IPS DF 4.7 (cell line): ENCODE results near the gene KISS1R.

Source experiments
- DNase-seq: peaks from one replicate; pipeline ENCODE4 v3.0.0-alpha.2; 2013; ENCODE audit warnings: low spot score; ENCODE audit errors: extremely low read depth

Gene KISS1R

GRCh38 chr19:934865-935479 lies 17.8 kb downstream of the KISS1R start:
- DNase-seq: no peak

GRCh38 chr19:936175-936546 lies 19.0 kb downstream of the KISS1R start:
- no peak for DNase-seq

GRCh38 chr19:937259-937694 lies 20.1 kb downstream of the KISS1R start:
- no peak for DNase-seq

GRCh38 chr19:938233-938923 lies 21.2 kb downstream of the KISS1R start:
- DNase-seq: no peak

- DNase-seq: no peak
Measured at GRCh38 chr19:939439-939838, 22.3 kb downstream of the KISS1R start.

- no peak for DNase-seq
Measured at GRCh38 chr19:939922-940321, 22.8 kb downstream of the KISS1R start.

GRCh38 chr19:940591-941291 lies 23.6 kb downstream of the KISS1R start:
- DNase-seq: no peak

- no peak for DNase-seq
Measured at GRCh38 chr19:941292-942132, 24.4 kb downstream of the KISS1R start.

- DNase-seq: no peak
Measured at GRCh38 chr19:942133-942645, 25.1 kb downstream of the KISS1R start.

GRCh38 chr19:943551-944170 lies 26.5 kb downstream of the KISS1R start:
- DNase-seq: no peak

- DNase-seq: no peak
Measured at GRCh38 chr19:944171-944567, 27.0 kb downstream of the KISS1R start.

- DNase-seq: no peak
Measured at GRCh38 chr19:944663-945241, 27.6 kb downstream of the KISS1R start.

GRCh38 chr19:945401-946252 lies 28.5 kb downstream of the KISS1R start:
- DNase-seq: no peak

GRCh38 chr19:947090-947706 lies 30.1 kb downstream of the KISS1R start:
- DNase-seq: no peak

GRCh38 chr19:947707-948539 lies 30.8 kb downstream of the KISS1R start:
- no peak for DNase-seq

GRCh38 chr19:948842-949496 lies 31.8 kb downstream of the KISS1R start:
- DNase-seq: no peak

- DNase-seq: no peak
Measured at GRCh38 chr19:950352-951066, 33.4 kb downstream of the KISS1R start.
